Regular cardiac myocyte (primary cell): ENCODE data around the gene CSNK1A1. TPM values are rescaled to one million over a fixed set of nuclear protein-coding genes. Genes with fewer than 3 reads are reported as not detected.

Source experiments
- total RNA-seq: library from RNA; depleted of rRNA; stranded (reverse); fragments of >200 nt; gene quantifications from 2 replicates; pipeline ENCODE4 v1.2.3, GENCODE V29; 2014

CSNK1A1 gene
- total RNA-seq: 525 and 562 TPM in 2 replicates

DNA sequence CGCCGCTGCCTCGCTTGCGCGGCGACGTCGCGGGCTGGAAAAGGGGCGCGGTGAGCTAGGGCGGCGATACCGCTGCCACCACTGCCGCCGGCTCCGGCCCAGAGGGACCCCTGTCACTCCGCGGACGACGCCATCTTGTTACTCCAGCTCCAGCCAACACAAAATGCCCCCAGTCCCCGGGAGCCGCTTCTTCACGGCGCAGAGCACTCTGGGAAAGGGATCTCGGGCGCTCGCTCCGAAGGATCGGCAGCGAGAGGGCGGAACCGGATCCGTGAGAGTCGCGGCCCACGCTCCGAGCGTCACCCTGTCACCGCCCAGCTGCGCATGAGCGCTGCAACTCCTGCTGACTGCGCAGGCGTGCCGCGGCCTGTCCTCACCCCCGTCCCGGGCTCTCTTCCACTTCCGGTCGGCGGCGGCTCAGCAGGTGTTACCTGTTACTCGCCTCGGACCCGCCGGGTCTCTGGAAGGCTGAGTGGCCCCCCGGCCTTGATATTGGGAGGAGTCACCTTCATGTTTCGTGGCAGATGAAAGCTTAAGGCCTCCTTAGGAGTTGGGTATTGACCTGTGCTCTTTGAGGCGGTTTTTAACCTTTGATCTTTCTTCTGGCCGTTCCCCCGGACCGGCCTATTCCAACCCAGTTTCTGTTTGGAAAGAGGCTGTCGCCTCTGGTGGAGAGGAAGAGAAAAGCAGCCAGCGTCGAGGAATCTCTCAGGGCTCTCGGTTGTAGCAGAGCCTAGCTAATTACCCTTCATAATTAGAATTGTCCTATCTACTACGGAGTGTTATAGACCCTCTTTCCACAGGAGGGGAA is at the start of gene CSNK1A1:
TSS of gene CSNK1A1 (minus strand) at position 213 of the 811 bp plus-strand sequence. CDS start 475 bp downstream, outside the sequence.

DNA sequence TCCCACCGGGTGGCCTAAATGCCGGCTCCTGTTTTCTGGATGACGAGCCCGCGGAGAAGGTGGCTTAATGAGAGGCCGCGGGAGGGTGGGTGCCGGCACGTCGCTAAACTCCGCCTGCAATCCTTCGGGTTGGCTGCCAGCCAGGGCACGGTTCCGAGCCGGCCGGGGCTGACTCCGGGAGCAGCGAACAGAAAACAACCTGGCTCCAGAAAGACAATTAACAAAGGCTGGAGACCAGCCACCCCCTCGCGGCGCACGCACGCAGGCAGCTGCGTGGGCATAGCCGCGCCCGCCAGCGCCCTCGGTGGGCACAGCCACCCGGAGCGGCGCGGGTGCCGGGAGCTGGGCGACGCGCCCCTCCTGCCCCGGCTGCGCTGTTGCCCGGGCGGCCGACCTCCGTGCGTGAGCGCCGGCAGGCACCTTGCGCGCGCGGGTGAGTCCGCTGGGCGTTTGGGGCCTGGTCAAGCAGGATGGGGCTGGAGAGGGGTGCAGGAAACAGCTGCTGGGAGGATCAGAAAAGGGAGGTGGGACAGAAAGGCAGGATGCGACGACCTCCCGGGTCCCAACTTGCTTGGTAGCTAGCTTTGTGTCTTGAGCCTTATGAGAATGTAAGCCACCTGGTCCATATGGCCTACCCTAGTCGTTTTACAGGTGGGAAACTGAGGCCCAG is 30.1 kb upstream of the CSNK1A1 start, which contains the start of gene ARHGEF37:
TSS of gene ARHGEF37 (plus strand) at position 307 of the 670 bp plus-strand sequence. CDS start 16,272 bp downstream, outside the sequence.

Other genes with a start within 250 kb of the CSNK1A1 start
- 15.8 and 27.0 TPM in 2 replicates for gene GRPEL2, start 205.9 kb downstream of the CSNK1A1 start, total RNA-seq
- 8.2 and 9.6 TPM in 2 replicates for gene PCYOX1L, start 193.4 kb downstream of the CSNK1A1 start, total RNA-seq
- 0.28 and 0.38 TPM in 2 replicates for gene IL17B, start 172.1 kb downstream of the CSNK1A1 start, total RNA-seq
- gene ARHGEF37, start 30.1 kb upstream of the CSNK1A1 start, total RNA-seq: 1.7 and 8.2 TPM in 2 replicates
- 0.38 and 0.56 TPM in 2 replicates for gene PPARGC1B, start 178.9 kb upstream of the CSNK1A1 start, total RNA-seq